Measurements from ENCODE around the gene PTPN23. TPM values are rescaled to one million over a fixed set of nuclear protein-coding genes. Genes with fewer than 3 reads are reported as not detected.

The PTPN23 gene
- total and polyA plus RNA-seq, 9 of the 15 experiments (the other 6 are each of a cell fraction or from before 2014, with no cell fraction given) = 0.41 to 58.7 (median 7.2) TPM

DNA sequence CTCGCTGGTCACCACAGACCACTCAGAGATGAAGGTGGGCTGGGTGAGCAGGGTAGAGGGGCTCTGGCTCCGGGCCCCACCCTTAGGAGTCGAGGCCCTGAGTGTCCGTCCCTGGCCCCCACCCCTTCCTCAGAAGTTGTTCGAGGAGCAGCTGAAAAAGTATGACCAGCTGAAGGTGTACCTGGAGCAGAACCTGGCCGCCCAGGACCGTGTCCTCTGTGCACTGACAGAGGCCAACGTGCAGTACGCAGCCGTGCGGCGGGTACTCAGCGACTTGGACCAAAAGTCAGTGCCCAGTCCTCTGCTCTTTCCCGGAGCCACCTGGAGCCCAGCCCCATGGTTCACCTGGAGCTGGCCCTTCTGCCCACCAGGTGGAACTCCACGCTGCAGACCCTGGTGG, 28.5 kb downstream of the PTPN23 start:
- CTCF ChIA-PET (ENCODE audit: low intra/inter-chr PET ratio) = no interaction called here

More for the DNA sequence above, 28.5 kb downstream of the PTPN23 start:
- DNase-seq (ENCODE audit: extremely low read depth in 1 of 4, low spot score in 3 of 4) (no peak), ATAC-seq (no peak), FAIRE-seq (no peak)
- 92% methylated on average over 15 of the region's 15 CpGs for WGBS (ENCODE audit: insufficient coverage, low coverage, missing lambda C conversion rate)
- Histone ChIP-seq H3K4me3 (no peak overlapping the region), H3K9ac (ENCODE audit: insufficient read depth in 1 of 2, low read depth in 2 of 2, low read length in 2 of 2) (no peak overlapping the region), H3K9me3 (replicated peaks; ENCODE audit: control insufficient read depth, insufficient read depth, low read depth, low read length) (no peaks in the 10 kb centered on the region), H2AFZ (ENCODE audit: low read depth, low read length) (no peak overlapping the region), H4K20me1 (replicated peaks; ENCODE audit: control insufficient read depth, insufficient read depth, low read length) (peaks cover 9% of the 10 kb centered on the region; the same call in 1 of the 2 replicates), H3K27ac (ENCODE audit: extremely low read depth, low read depth, low read length) (no peak overlapping the region), H3K4me1 (replicated peaks in 1 of 2; ENCODE audit: control insufficient read depth in 2 of 2, insufficient read depth in 2 of 2, low read length in 2 of 2) (peaks cover 28 to 72% of the 10 kb centered on the region in 2 experiments), H3K4me2 (ENCODE audit: insufficient read depth, low read length) (no peak overlapping the region), H3K36me3 (ENCODE audit: control insufficient read depth, insufficient read depth, low read length) (peaks cover 89% of the 10 kb centered on the region; the same call in 2 of the 3 replicates), H3K79me2 (ENCODE audit: control insufficient read depth, insufficient read depth, low read length) (peaks cover 10% of the 10 kb centered on the region; the same call in 2 of the 3 replicates), H3K9me1 (ENCODE audit: control insufficient read depth, insufficient read depth, low read length) (peaks cover 7% of the 10 kb centered on the region), H3K27me3 (ENCODE audit: control insufficient read depth in 2 of 2, insufficient read depth in 2 of 2, low read length in 2 of 2) (no peaks in the 10 kb centered on the region)
- no peak for TF ChIP-seq CREB1 (IDR thresholded peaks at IDR 0.05)
- TF ChIP-seq CREB1 (CRISPR knock-in tag; IDR thresholded peaks at IDR 0.05) = no peak
- no peak for TF ChIP-seq CXXC5 (CRISPR knock-in tag; IDR thresholded peaks at IDR 0.05)
- TF ChIP-seq NCOR1 (IDR thresholded peaks at IDR 0.05) = no peak
- TF ChIP-seq HMG20B (CRISPR knock-in tag; IDR thresholded peaks at IDR 0.05) = no peak
- no peak for TF ChIP-seq ZNF696 (CRISPR knock-in tag; conservative IDR thresholded peaks at IDR 0.05)
- no peak for TF ChIP-seq EGR1 (conservative IDR thresholded peaks at IDR 0.05)
- TF ChIP-seq, protein P1, sequence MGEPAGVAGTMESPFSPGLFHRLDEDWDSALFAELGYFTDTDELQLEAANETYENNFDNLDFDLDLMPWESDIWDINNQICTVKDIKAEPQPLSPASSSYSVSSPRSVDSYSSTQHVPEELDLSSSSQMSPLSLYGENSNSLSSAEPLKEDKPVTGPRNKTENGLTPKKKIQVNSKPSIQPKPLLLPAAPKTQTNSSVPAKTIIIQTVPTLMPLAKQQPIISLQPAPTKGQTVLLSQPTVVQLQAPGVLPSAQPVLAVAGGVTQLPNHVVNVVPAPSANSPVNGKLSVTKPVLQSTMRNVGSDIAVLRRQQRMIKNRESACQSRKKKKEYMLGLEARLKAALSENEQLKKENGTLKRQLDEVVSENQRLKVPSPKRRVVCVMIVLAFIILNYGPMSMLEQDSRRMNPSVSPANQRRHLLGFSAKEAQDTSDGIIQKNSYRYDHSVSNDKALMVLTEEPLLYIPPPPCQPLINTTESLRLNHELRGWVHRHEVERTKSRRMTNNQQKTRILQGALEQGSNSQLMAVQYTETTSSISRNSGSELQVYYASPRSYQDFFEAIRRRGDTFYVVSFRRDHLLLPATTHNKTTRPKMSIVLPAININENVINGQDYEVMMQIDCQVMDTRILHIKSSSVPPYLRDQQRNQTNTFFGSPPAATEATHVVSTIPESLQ (CRISPR knock-in tag; IDR thresholded peaks at IDR 0.05) = no peak
- TF ChIP-seq CBX2 (IDR thresholded peaks at IDR 0.05; ENCODE audit: insufficient read depth, low read length, poor library complexity, severe bottlenecking) = no peak
- no peak for TF ChIP-seq MTA3 (IDR thresholded peaks at IDR 0.05; ENCODE audit: borderline replicate concordance)
- no peak for TF ChIP-seq TFAM (CRISPR knock-in tag; conservative IDR thresholded peaks at IDR 0.05)
- TF ChIP-seq EP300 (IDR thresholded peaks at IDR 0.05; ENCODE audit: low read length) = no peak
- TF ChIP-seq MCM3 (IDR thresholded peaks at IDR 0.05) = no peak
- TF ChIP-seq PHF21A (IDR thresholded peaks at IDR 0.05; ENCODE audit: borderline replicate concordance, low read depth) = no peak
- TF ChIP-seq IRF2 (CRISPR knock-in tag; IDR thresholded peaks at IDR 0.05) = no peak
- TF ChIP-seq SIN3B (IDR thresholded peaks at IDR 0.05; ENCODE audit: low read depth) = no peak
- TF ChIP-seq, protein P2, sequence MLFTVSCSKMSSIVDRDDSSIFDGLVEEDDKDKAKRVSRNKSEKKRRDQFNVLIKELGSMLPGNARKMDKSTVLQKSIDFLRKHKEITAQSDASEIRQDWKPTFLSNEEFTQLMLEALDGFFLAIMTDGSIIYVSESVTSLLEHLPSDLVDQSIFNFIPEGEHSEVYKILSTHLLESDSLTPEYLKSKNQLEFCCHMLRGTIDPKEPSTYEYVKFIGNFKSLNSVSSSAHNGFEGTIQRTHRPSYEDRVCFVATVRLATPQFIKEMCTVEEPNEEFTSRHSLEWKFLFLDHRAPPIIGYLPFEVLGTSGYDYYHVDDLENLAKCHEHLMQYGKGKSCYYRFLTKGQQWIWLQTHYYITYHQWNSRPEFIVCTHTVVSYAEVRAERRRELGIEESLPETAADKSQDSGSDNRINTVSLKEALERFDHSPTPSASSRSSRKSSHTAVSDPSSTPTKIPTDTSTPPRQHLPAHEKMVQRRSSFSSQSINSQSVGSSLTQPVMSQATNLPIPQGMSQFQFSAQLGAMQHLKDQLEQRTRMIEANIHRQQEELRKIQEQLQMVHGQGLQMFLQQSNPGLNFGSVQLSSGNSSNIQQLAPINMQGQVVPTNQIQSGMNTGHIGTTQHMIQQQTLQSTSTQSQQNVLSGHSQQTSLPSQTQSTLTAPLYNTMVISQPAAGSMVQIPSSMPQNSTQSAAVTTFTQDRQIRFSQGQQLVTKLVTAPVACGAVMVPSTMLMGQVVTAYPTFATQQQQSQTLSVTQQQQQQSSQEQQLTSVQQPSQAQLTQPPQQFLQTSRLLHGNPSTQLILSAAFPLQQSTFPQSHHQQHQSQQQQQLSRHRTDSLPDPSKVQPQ (CRISPR knock-in tag; IDR thresholded peaks at IDR 0.05; ENCODE audit: borderline replicate concordance) = no peak
- no peak for TF ChIP-seq ZKSCAN3 (CRISPR knock-in tag; IDR thresholded peaks at IDR 0.05)
- no peak for TF ChIP-seq RBM14 (IDR thresholded peaks at IDR 0.05; ENCODE audit: borderline replicate concordance, insufficient read depth, low read depth, low read length)
- no peak for TF ChIP-seq MEIS2 (IDR thresholded peaks at IDR 0.05; ENCODE audit: partially characterized antibody)
- BruUV-seq (replicated peaks) = no TSS peak
- intact Hi-C loops (cut with micrococcal nuclease) (no loop called here), in situ Hi-C loops (cut with MboI) (no loop called here)
- POLR2A ChIA-PET = interaction anchor here (0.6 to 1.4 kb wide), 9 partner anchors 10 to 487 kb away, joined by 3 to 7 read pairs (median 4); partner anchors contain the start of gene PTPN23
